HepG2 (cell line): ENCODE measurements around the gene CDHR3. TPM values are rescaled to one million over a fixed set of nuclear protein-coding genes. Genes with fewer than 3 reads are reported as not detected.

Experiments used
- ARID5B ChIP-seq: IDR thresholded peaks from 2 replicates; pipeline ENCODE4 v1.4.0; 2020; ENCODE audit warnings: mild to moderate bottlenecking, missing genetic modification reagents
- SP5 ChIP-seq: IDR thresholded peaks from 2 replicates; pipeline ENCODE4 v1.6.1; 2016; ENCODE audit warnings: low read depth, borderline replicate concordance
- ZMYM4 ChIP-seq: sonication (generic); formaldehyde crosslinking; IDR thresholded peaks from 2 replicates; pipeline ENCODE4 v1.8.1; 2023; ENCODE audit warnings: mild to moderate bottlenecking, missing genetic modification reagents
- ZNF407 ChIP-seq: sonication (generic); formaldehyde crosslinking; IDR thresholded peaks from one replicate; pipeline ENCODE4 v1.5.1; 2020; ENCODE audit warnings: mild to moderate bottlenecking, missing genetic modification reagents; ENCODE audit errors: not compliant biosample characterization
- polyA plus RNA-seq, 8 experiments: library from polyadenylated mRNA; depleted of rRNA in 3 of 8; stranded (reverse) in 7 of 8; unstranded in 1 of 8; fragments of >200 nt; fragmentation: Illumina TruSeq in 4 of 8; extraction: Trizol in 4 of 8; gene quantifications; 2 replicates each; pipeline versions ENCODE4 v1.2.1 to v1.2.3, GENCODE V29; 2011 to 2016; ENCODE audit warnings: low read depth in 4 of 8, missing spikeins in 1 of 8, mixed read lengths in 1 of 8; ENCODE audit not compliant: insufficient read depth in 1 of 8
- total RNA-seq, 5 experiments: library from RNA; depleted of rRNA; stranded (reverse); fragments of >200 nt; fragmentation: Illumina TruSeq; extraction: Trizol; gene quantifications; 2 replicates each; pipeline ENCODE4 v1.2.3, GENCODE V29; 2016; ENCODE audit warnings: low read depth in 1 of 5

The CDHR3 gene
- total and polyA plus RNA-seq, 2 of the 13 experiments (the other 11 are each of a cell fraction or from before 2014, with no cell fraction given): 6.5 to 11.8 TPM

- TF ChIP-seq ZNF407 (CRISPR knock-in tag) (no peak), SP5 (CRISPR knock-in tag) (no peak), ZMYM4 (CRISPR knock-in tag) (no peak), ARID5B (no peak)
Measured at GRCh38 chr7:106064316-106064715, 101.3 kb downstream of the CDHR3 start (continued).
